Measurements from ENCODE around the gene MBD3.
A peak's percentile ranks its signal among the peaks of the same experiment; 100 is the strongest.

MBD3 gene

GRCh38 chr19:1606138-1606651 lies 13.5 kb upstream of the MBD3 start:
- Histone ChIP-seq H3K9me3 (ENCODE audit: control insufficient read depth, insufficient read depth, low read depth, low read length) (no peaks in the 10 kb centered on the region), H3K27ac (ENCODE audit: extremely low read depth, low read depth, low read length) (peak overlapping the region; percentile 47), H3K4me3 (ENCODE audit: low read depth, low read length) (peak overlapping the region; percentile 53), H3K36me3 (ENCODE audit: control insufficient read depth in 2 of 2, insufficient read depth in 1 of 2, low read length in 2 of 2) (peaks cover 0 to 31% of the 10 kb centered on the region in 2 experiments; a peak in 2 of 3 replicates), H3K4me1 (ENCODE audit: control insufficient read depth, insufficient read depth, low read length) (no peaks in the 10 kb centered on the region)
- POLR2A ChIA-PET, result interaction anchor here (1.4 to 2.1 kb wide), 4 partner anchors 13 to 46 kb away, joined by 4 to 27 read pairs (median 8); partner anchors contain the start of genes MBD3 and TCF3
- CTCF ChIA-PET, result interaction anchor here (0.5 to 2.1 kb wide), 11 partner anchors 9 to 442 kb away, joined by 3 to 6 read pairs (median 3); no protein-coding TSS in a partner anchor
- TF ChIP-seq ZNF639 (tag by site-specific recombination; IDR thresholded peaks at IDR 0.05) (no peak), TSHZ1 (tag by site-specific recombination; IDR thresholded peaks at IDR 0.05; ENCODE audit: borderline replicate concordance) (no peak), ZNF114 (tag by site-specific recombination; IDR thresholded peaks at IDR 0.05) (no peak), ZBTB6 (tag by site-specific recombination; IDR thresholded peaks at IDR 0.05) (no peak), AEBP2 (tag by site-specific recombination; IDR thresholded peaks at IDR 0.05; ENCODE audit: borderline replicate concordance) (no peak), ZNF202 (tag by site-specific recombination; IDR thresholded peaks at IDR 0.05; ENCODE audit: borderline replicate concordance) (no peak), SP3 (tag by site-specific recombination; IDR thresholded peaks at IDR 0.05) (no peak), ZIC2 (tag by site-specific recombination; IDR thresholded peaks at IDR 0.05) (no peak), ZNF239 (tag by site-specific recombination; IDR thresholded peaks at IDR 0.05) (no peak), ZNF785 (tag by site-specific recombination; IDR thresholded peaks at IDR 0.05) (no peak; the same call in 1 of the 2 replicates), ZNF580 (tag by site-specific recombination; IDR thresholded peaks at IDR 0.05) (peak; percentile 88), ZNF510 (tag by site-specific recombination; IDR thresholded peaks at IDR 0.05; ENCODE audit: insufficient replicate concordance) (no peak), ZNF48 (tag by site-specific recombination; IDR thresholded peaks at IDR 0.05) (no peak), GLI4 (tag by site-specific recombination; IDR thresholded peaks at IDR 0.05) (no peak), ZBTB20 (tag by site-specific recombination; IDR thresholded peaks at IDR 0.05) (no peak), ZNF423 (tag by site-specific recombination; IDR thresholded peaks at IDR 0.05) (no peak), ATF2 (tag by site-specific recombination; IDR thresholded peaks at IDR 0.05; ENCODE audit: low read depth) (no peak), ZNF398 (tag by site-specific recombination; IDR thresholded peaks at IDR 0.05) (no peak), GFI1B (tag by site-specific recombination; IDR thresholded peaks at IDR 0.05) (no peak), ZSCAN23 (tag by site-specific recombination; IDR thresholded peaks at IDR 0.05) (no peak), INSM2 (tag by site-specific recombination; IDR thresholded peaks at IDR 0.05) (peak; percentile 45; the same call in 1 of the 2 replicates), ZNF830 (tag by site-specific recombination; IDR thresholded peaks at IDR 0.05; ENCODE audit: low read depth) (no peak), ZFP69B (tag by site-specific recombination; IDR thresholded peaks at IDR 0.05) (no peak; the same call in 1 of the 2 replicates), ZBTB8A (tag by site-specific recombination; IDR thresholded peaks at IDR 0.05) (no peak), BCL11B (tag by site-specific recombination; IDR thresholded peaks at IDR 0.05; ENCODE audit: low read depth) (no peak; the same call in 1 of the 2 replicates)

Measured in HEK293 (cell line).